ENCODE results near the gene PTPRK. TPM values are rescaled to one million over a fixed set of nuclear protein-coding genes. Genes with fewer than 3 reads are reported as not detected.

PTPRK gene
- total RNA-seq, 2 experiments from 2014 or later = not detected

- intact Hi-C loops (cut with micrococcal nuclease; ENCODE audit: unreplicated experiment) = no loop called here
- H3K4me1 ChIP-seq (ENCODE audit: insufficient read depth, low read length, poor library complexity, severe bottlenecking) = no peaks in the 10 kb centered on the region
- no peak for TF ChIP-seq EZH2phosphoT487 (IDR thresholded peaks at IDR 0.05; ENCODE audit: borderline replicate concordance, low read depth, low read length)
- TF ChIP-seq, protein P1, sequence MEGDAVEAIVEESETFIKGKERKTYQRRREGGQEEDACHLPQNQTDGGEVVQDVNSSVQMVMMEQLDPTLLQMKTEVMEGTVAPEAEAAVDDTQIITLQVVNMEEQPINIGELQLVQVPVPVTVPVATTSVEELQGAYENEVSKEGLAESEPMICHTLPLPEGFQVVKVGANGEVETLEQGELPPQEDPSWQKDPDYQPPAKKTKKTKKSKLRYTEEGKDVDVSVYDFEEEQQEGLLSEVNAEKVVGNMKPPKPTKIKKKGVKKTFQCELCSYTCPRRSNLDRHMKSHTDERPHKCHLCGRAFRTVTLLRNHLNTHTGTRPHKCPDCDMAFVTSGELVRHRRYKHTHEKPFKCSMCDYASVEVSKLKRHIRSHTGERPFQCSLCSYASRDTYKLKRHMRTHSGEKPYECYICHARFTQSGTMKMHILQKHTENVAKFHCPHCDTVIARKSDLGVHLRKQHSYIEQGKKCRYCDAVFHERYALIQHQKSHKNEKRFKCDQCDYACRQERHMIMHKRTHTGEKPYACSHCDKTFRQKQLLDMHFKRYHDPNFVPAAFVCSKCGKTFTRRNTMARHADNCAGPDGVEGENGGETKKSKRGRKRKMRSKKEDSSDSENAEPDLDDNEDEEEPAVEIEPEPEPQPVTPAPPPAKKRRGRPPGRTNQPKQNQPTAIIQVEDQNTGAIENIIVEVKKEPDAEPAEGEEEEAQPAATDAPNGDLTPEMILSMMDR (conservative IDR thresholded peaks at IDR 0.05; ENCODE audit: low read length) = no peak
- CTCF ChIA-PET (ENCODE audit: unreplicated experiment) = no interaction called here
- no peaks in the 10 kb centered on the region for H4K20me1 ChIP-seq (ENCODE audit: insufficient read depth, low read length)
- H3K36me3 ChIP-seq (ENCODE audit: insufficient read depth, low read length) = no peaks in the 10 kb centered on the region
- no peaks in the 10 kb centered on the region for H3K79me2 ChIP-seq (ENCODE audit: insufficient read depth, low read depth, low read length)
- POLR2A ChIA-PET = no interaction called here
- H3K4me2 ChIP-seq (ENCODE audit: low read length) = no peak overlapping the region
- no TSS peak for BruUV-seq (replicated peaks)
- H3K4me3 ChIP-seq (ENCODE audit: low read depth, low read length, poor library complexity, severe bottlenecking) = no peak overlapping the region
- H3K27ac ChIP-seq (ENCODE audit: low read depth, low read length, poor library complexity, severe bottlenecking) = no peak overlapping the region
- no peak overlapping the region for H2AFZ ChIP-seq (ENCODE audit: low read length)
- DNase-seq (ENCODE audit: low spot score) = no peak
- H3K9me2 ChIP-seq (ENCODE audit: insufficient read depth, low read length) = no peaks in the 10 kb centered on the region
- H3K9me3 ChIP-seq (ENCODE audit: low read length) = no peaks in the 10 kb centered on the region
Measured at GRCh38 chr6:128364766-128365519, 155.5 kb downstream of the PTPRK start.

DNA sequence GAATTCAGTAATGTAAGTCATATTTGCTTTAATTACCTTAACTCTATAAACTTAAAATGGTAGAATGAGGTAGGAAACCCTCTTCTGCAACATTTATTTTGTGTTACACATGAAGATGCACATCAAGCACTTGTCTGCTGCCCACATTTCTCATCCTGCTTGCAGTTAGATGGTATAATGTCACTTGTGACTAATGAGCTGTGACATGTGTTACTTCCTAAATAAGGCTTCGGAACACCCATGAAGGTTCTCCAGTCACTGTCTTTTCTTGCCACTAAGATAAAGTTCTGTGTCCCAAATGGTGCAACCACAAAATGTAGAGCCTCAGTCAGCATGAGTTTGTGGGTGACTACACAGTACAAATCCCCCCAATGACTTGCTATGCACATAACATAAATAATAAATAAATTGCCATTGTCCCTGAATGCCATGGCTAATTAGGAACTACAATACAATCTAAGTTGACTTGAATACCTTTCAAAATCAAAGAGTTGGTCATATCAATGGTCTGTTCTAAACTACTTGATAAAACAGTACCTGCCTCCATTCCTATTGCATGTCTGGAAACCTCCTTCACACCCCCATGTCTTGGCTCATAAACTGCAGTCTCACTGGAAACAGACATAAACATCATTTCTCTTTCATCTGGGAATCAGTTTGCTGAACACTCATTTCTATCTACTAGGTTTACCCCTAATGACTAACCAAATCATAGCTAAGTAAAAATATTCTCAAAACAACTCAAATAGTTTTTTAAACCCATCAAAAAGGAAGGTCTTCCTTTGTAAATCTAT, 157.2 kb downstream of the PTPRK start:
- Histone ChIP-seq H3K9me2 (ENCODE audit: insufficient read depth, low read length) (no peaks in the 10 kb centered on the region), H3K4me3 (ENCODE audit: low read depth, low read length, poor library complexity, severe bottlenecking) (no peak overlapping the region), H3K9me3 (ENCODE audit: low read length) (no peaks in the 10 kb centered on the region), H3K4me2 (ENCODE audit: low read length) (no peak overlapping the region), H3K4me1 (ENCODE audit: insufficient read depth, low read length, poor library complexity, severe bottlenecking) (no peaks in the 10 kb centered on the region), H2AFZ (ENCODE audit: low read length) (no peak overlapping the region), H3K36me3 (ENCODE audit: insufficient read depth, low read length) (no peaks in the 10 kb centered on the region), H3K27ac (ENCODE audit: low read depth, low read length, poor library complexity, severe bottlenecking) (no peak overlapping the region), H4K20me1 (ENCODE audit: insufficient read depth, low read length) (no peaks in the 10 kb centered on the region), H3K79me2 (ENCODE audit: insufficient read depth, low read depth, low read length) (no peaks in the 10 kb centered on the region)
- DNase-seq (ENCODE audit: low spot score) = no peak
- CTCF ChIA-PET (ENCODE audit: unreplicated experiment) = no interaction called here
- POLR2A ChIA-PET = interaction anchor here (0.8 kb wide), 1 partner anchor 9 kb away, joined by 3 read pairs; no protein-coding TSS in a partner anchor
- intact Hi-C loops (cut with micrococcal nuclease; ENCODE audit: unreplicated experiment) = no loop called here
- BruUV-seq (replicated peaks) = no TSS peak
- no peak for TF ChIP-seq EZH2phosphoT487 (IDR thresholded peaks at IDR 0.05; ENCODE audit: borderline replicate concordance, low read depth, low read length)
- TF ChIP-seq, protein P1 (conservative IDR thresholded peaks at IDR 0.05; ENCODE audit: low read length) = no peak
